Measurements from ENCODE around the gene CREB5.

- TF ChIP-seq CTCF (IDR thresholded peaks at IDR 0.05; ENCODE audit: borderline replicate concordance, extremely low read depth, low read length, poor library complexity, severe bottlenecking) (no peak), EZH2 (IDR thresholded peaks at IDR 0.05; ENCODE audit: borderline replicate concordance, low read depth, low read length, severe bottlenecking) (no peak)
Measured at GRCh38 chr7:28701731-28702130, 289.4 kb downstream of the CREB5 start.

Measured in DND-41 (cell line).